Calu3 (cell line): ENCODE results near the gene FAM3D. TPM values are rescaled to one million over a fixed set of nuclear protein-coding genes. Genes with fewer than 3 reads are reported as not detected.

Experiments
- BruUV-seq: library from RNA; stranded (reverse); fragments of 400-500 nt; replicated peaks from 2 replicates; lab custom pipeline; 2021; lab: Mats Ljungman, UMichigan
- CTCF ChIA-PET: fragments of 300-600 bp; sonication (Branson Sonifier 250); formaldehyde crosslinking; loops from one replicate; lab custom pipeline; 2022; ENCODE audit warnings: antibody characterized with exemption; lab: Charles Lee
- DNase-seq: peaks from one replicate; pipeline ENCODE4 v3.0.0; 2022
- H3K27ac Mint-ChIP-seq: one replicate; pipeline ENCODE4 v1.8.0; 2022; ENCODE audit warnings: mixed read lengths; ENCODE audit not compliant: unreplicated experiment
- H3K27me3 Mint-ChIP-seq: one replicate; pipeline ENCODE4 v1.8.0; 2022; ENCODE audit warnings: mixed read lengths; ENCODE audit not compliant: unreplicated experiment
- H3K36me3 Mint-ChIP-seq: one replicate; pipeline ENCODE4 v1.8.0; 2022; ENCODE audit warnings: mild to moderate bottlenecking, moderate library complexity, mixed read lengths; ENCODE audit not compliant: insufficient read depth, unreplicated experiment
- H3K4me1 Mint-ChIP-seq: one replicate; pipeline ENCODE4 v1.8.0; 2022; ENCODE audit warnings: mild to moderate bottlenecking, low read depth, mixed read lengths; ENCODE audit not compliant: unreplicated experiment
- H3K4me3 Mint-ChIP-seq: one replicate; pipeline ENCODE4 v1.8.0; 2022; ENCODE audit warnings: mild to moderate bottlenecking, low read depth, moderate library complexity, mixed read lengths; ENCODE audit not compliant: unreplicated experiment
- H3K9me3 Mint-ChIP-seq: one replicate; pipeline ENCODE4 v1.8.0; 2022; ENCODE audit warnings: low read depth, mixed read lengths; ENCODE audit not compliant: unreplicated experiment
- intact Hi-C: fragments of 100-400 bp; cut with micrococcal nuclease; formaldehyde crosslinking; loops from one replicate; pipeline ENCODE4 v1.10.0; 2022; ENCODE audit not compliant: unreplicated experiment
- total RNA-seq: library from RNA; stranded (reverse); gene quantifications from 2 replicates; pipeline ENCODE4 v1.2.3, GENCODE V29; 2022
- TF ChIP-seq, protein P1 (sequence below): fragments of 200-600 bp; IDR thresholded peaks from one replicate; pipeline ENCODE4 v1.8.0; 2022; ENCODE audit warnings: antibody characterized with exemption; ENCODE audit not compliant: unreplicated experiment

FAM3D gene
- total RNA-seq, 1 experiment from 2014 or later = 3.0 TPM

DNA sequence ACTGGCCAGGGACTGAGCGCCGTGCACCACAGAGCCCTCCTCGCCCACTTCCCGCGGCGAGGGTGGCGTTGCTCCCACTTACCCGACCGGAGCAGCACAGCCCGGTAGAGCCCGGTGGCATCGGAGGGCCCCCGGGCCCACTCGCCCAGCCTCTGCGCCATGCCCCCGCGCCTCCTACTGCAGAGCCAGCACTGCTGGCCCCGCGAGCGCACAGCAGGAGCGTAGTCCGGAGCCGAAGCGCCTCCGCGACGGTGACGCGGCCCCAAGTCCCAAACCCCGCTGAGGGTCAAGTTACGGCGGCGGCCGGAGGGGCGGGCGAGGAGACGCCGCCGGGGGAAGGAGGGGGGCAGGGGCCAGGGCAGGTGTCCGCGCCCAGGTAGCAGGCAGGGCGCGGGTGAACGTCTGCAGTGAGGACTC lies 79.8 kb downstream of the FAM3D start:
- no TSS peak for BruUV-seq
- Mint-ChIP-seq H3K4me3 (no peak overlapping the region), H3K27me3 (peaks cover 16% of the 10 kb centered on the region), H3K4me1 (peaks cover 11% of the 10 kb centered on the region), H3K36me3 (peaks cover 21% of the 10 kb centered on the region), H3K9me3 (peaks cover 2% of the 10 kb centered on the region), H3K27ac (no peak overlapping the region)
- CTCF ChIA-PET = interaction anchor here (0.6 kb wide), 1 partner anchor 74 kb away, joined by 3 read pairs; no protein-coding TSS in a partner anchor
- no peak for DNase-seq
- TF ChIP-seq, protein P1, sequence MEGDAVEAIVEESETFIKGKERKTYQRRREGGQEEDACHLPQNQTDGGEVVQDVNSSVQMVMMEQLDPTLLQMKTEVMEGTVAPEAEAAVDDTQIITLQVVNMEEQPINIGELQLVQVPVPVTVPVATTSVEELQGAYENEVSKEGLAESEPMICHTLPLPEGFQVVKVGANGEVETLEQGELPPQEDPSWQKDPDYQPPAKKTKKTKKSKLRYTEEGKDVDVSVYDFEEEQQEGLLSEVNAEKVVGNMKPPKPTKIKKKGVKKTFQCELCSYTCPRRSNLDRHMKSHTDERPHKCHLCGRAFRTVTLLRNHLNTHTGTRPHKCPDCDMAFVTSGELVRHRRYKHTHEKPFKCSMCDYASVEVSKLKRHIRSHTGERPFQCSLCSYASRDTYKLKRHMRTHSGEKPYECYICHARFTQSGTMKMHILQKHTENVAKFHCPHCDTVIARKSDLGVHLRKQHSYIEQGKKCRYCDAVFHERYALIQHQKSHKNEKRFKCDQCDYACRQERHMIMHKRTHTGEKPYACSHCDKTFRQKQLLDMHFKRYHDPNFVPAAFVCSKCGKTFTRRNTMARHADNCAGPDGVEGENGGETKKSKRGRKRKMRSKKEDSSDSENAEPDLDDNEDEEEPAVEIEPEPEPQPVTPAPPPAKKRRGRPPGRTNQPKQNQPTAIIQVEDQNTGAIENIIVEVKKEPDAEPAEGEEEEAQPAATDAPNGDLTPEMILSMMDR = no peak
- intact Hi-C loops = loop anchor here (5.0 kb wide), 1 partner anchor 41 kb away; no protein-coding TSS in a partner anchor

DNA sequence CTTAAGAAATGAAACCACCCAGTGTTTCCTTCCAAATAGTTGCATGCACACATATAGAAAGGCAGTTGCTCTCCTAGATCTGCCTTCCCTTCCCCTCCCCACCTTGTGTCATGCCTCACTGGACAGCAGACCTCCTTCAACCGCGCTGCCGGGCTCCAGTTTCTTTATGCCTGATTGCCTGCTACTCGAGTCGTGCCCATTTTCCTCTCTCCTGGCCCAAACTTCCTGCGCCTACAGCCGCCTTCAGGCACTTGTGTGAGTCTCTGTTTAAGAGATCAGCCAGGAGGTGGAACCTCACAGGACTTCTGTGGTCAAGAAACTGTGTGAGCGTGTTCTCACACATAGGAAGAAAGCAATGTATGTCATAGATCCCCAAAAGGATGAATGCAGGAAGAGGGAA lies 80.6 kb downstream of the FAM3D start:
- TF ChIP-seq, protein P1 = no peak
- DNase-seq = no peak
- CTCF ChIA-PET = interaction anchor here (0.7 kb wide), 1 partner anchor 18 kb away, joined by 3 read pairs; no protein-coding TSS in a partner anchor
- peaks cover 16% of the 10 kb centered on the region for H3K27me3 Mint-ChIP-seq
- no peak overlapping the region for H3K27ac Mint-ChIP-seq
- peaks cover 21% of the 10 kb centered on the region for H3K36me3 Mint-ChIP-seq
- H3K9me3 Mint-ChIP-seq = peaks cover 2% of the 10 kb centered on the region
- intact Hi-C loops = loop anchor here (5.0 kb wide), 1 partner anchor 41 kb away; no protein-coding TSS in a partner anchor
- peaks cover 11% of the 10 kb centered on the region for H3K4me1 Mint-ChIP-seq
- no TSS peak for BruUV-seq
- H3K4me3 Mint-ChIP-seq = peak overlapping the region; percentile 93

DNA sequence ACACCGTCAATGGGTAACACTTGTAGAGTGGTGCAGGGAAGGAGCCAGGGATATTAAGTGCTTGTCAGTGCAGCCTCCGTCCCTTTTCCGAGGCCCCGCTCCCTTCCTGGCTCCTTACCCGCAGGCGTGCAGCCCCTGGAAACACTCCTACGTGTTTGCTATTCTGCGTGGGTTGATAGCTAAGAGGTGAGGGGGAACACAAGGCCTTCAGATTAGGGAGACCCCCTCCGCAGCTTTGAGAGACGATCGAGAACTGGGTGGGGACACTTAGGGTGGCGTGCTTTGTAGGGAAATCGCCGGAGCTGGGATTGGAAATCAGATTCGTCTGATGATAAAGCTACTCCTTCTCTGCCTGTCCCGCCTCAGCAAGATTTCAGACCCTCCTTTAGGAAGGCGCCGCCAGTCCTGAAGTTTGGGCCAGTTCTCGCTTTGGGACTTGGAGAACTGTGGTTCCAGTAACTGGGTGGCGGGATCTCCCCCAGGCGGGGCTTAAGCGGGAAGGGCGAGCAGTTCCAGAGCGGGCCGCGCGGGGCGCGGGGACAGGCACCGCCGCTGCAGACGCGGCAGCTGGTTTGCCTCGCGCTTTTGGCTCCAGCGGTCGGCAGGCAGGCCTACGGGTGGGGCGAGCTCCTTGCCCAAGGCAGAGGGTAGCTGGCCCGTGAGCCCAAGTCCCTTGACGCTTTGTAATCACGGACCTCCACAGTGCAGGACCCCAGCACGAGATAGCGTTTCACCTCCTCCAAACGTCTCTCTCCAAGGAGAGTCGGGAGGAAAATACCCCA lies 81.4 kb downstream of the FAM3D start:
- CTCF ChIA-PET = interaction anchor here (0.7 to 1.0 kb wide), 2 partner anchors 17 to 45 kb away, joined by 3 read pairs; no protein-coding TSS in a partner anchor
- H3K27ac Mint-ChIP-seq = peak overlapping the region; percentile 39

DNA sequence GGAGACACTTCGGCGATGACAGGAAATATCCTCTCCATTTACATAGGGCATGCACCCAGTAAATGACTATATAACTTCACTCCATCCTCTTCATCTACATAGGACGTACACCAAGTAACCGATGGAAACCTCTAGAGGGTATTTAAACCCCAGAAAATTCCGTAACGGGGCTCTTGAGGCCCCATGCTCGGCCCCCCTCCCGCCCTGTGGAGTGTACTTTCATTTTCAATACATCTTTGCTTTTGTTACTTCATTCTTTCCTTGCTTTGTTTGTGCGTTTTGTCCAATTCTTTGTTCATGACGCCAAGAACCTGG lies 81.9 kb downstream of the FAM3D start:
- intact Hi-C loops = loop anchor here (5.0 kb wide), 1 partner anchor 43 kb away; no protein-coding TSS in a partner anchor
- peaks cover 2% of the 10 kb centered on the region for H3K9me3 Mint-ChIP-seq
- H3K27ac Mint-ChIP-seq = peak overlapping the region; percentile 39
- BruUV-seq = no TSS peak
- peak overlapping the region; percentile 93 for H3K4me3 Mint-ChIP-seq
- TF ChIP-seq, protein P1 = no peak
- peaks cover 21% of the 10 kb centered on the region for H3K36me3 Mint-ChIP-seq
- H3K4me1 Mint-ChIP-seq = peaks cover 11% of the 10 kb centered on the region
- DNase-seq = no peak
- H3K27me3 Mint-ChIP-seq = peaks cover 16% of the 10 kb centered on the region
- CTCF ChIA-PET = interaction anchor here (1.0 kb wide), 1 partner anchor 45 kb away, joined by 3 read pairs; no protein-coding TSS in a partner anchor

More for the DNA sequence above, 81.4 kb downstream of the FAM3D start:
- peak overlapping the region; percentile 93 for H3K4me3 Mint-ChIP-seq
- peaks cover 21% of the 10 kb centered on the region for H3K36me3 Mint-ChIP-seq
- H3K4me1 Mint-ChIP-seq = peaks cover 11% of the 10 kb centered on the region
- intact Hi-C loops = loop anchor here (5.0 kb wide), 1 partner anchor 42 kb away; no protein-coding TSS in a partner anchor
- TF ChIP-seq, protein P1 = peak; percentile 77
- peak; percentile 84 for DNase-seq
- no TSS peak for BruUV-seq
- H3K9me3 Mint-ChIP-seq = peaks cover 2% of the 10 kb centered on the region
- H3K27me3 Mint-ChIP-seq = peaks cover 16% of the 10 kb centered on the region

Other genes with a start within 250 kb of the FAM3D start
- gene PDHB, start 232.9 kb downstream of the FAM3D start, total RNA-seq = 45.4 and 47.6 TPM in 2 replicates
- 10.7 and 11.4 TPM in 2 replicates for gene KCTD6, start 174.7 kb downstream of the FAM3D start, total RNA-seq
- 1.1 and 1.4 TPM in 2 replicates for gene ACOX2, start 129.6 kb downstream of the FAM3D start, total RNA-seq
- not detected in 2 replicates for gene FAM107A, start 89.4 kb downstream of the FAM3D start, total RNA-seq